Mucosa of descending colon (tissue), 3 donors: ENCODE results near the gene OPTC. TPM values are rescaled to one million over a fixed set of nuclear protein-coding genes. Genes with fewer than 3 reads are reported as not detected.
A peak's percentile ranks its signal among the peaks of the same experiment; 100 is the strongest.

Experiments
- ATAC-seq: fragments of 200-7000 bp; cut with Tn5 transposase; one replicate; pipeline ENCODE4 v1.9.1; 2020; ENCODE audit warnings: mild to moderate bottlenecking, moderate library complexity
- DNase-seq, 3 donors: peaks; one replicate each; pipeline ENCODE4 v3.0.0-alpha.2; 2020
- H3K36me3 ChIP-seq: fragments of 200-600 bp; one replicate; pipeline ENCODE4 v1.8.0; 2021; ENCODE audit warnings: low read depth, mild to moderate bottlenecking
- H3K4me1 ChIP-seq: fragments of 200-600 bp; one replicate; pipeline ENCODE4 v1.8.0; 2021; ENCODE audit warnings: low read depth, mild to moderate bottlenecking
- H3K4me3 ChIP-seq: fragments of 200-600 bp; one replicate; pipeline ENCODE4 v1.8.0; 2021; ENCODE audit warnings: mild to moderate bottlenecking
- H3K9me3 ChIP-seq: fragments of 200-600 bp; one replicate; pipeline ENCODE4 v1.8.0; 2021; ENCODE audit warnings: mild to moderate bottlenecking
- intact Hi-C, 2 donors: fragments of 100-400 bp; cut with DNase I in 1 of 2; cut with micrococcal nuclease in 1 of 2; formaldehyde crosslinking; loops; one replicate each; pipeline versions ENCODE4 v1.11.0 to v1.11.1; 2022; cut with DNase I, micrococcal nuclease
- total RNA-seq, 3 donors: library from RNA; stranded (reverse); fragmentation: NEBNext Ultra II Directional in 2 of 3; extraction: Animal tissue kit (Norgen Biotek cat#: 25700) in 2 of 3; gene quantifications; one replicate each; pipeline versions ENCODE4 v1.2.1 to v1.2.4, GENCODE V29; 2021 to 2023
- TF ChIP-seq, protein P1 (sequence below): fragments of 200-600 bp; IDR thresholded peaks from one replicate; pipeline ENCODE4 v1.8.0; 2022; ENCODE audit warnings: antibody characterized with exemption, mild to moderate bottlenecking
- donor health status: DM: no; HTN: no; CAD: no; lungs with moderate emphysema.
- donor health status: DM: no; HTN: no; CAD: no.
- donor health status: DM: no; HTN: yes; CAD: no.

Gene OPTC
- total RNA-seq, 3 donors from 2014 or later: not detected

- Histone ChIP-seq H3K36me3 (no peaks in the 10 kb centered on the region), H3K4me1 (no peaks in the 10 kb centered on the region), H3K4me3 (no peak overlapping the region), H3K9me3 (no peaks in the 10 kb centered on the region)
- no peak for ATAC-seq
- intact Hi-C loops: loop anchor here (5.0 to 10.0 kb wide), 2 partner anchors 135 to 202 kb away; no protein-coding TSS in a partner anchor
- no peak for DNase-seq
- TF ChIP-seq, protein P1, sequence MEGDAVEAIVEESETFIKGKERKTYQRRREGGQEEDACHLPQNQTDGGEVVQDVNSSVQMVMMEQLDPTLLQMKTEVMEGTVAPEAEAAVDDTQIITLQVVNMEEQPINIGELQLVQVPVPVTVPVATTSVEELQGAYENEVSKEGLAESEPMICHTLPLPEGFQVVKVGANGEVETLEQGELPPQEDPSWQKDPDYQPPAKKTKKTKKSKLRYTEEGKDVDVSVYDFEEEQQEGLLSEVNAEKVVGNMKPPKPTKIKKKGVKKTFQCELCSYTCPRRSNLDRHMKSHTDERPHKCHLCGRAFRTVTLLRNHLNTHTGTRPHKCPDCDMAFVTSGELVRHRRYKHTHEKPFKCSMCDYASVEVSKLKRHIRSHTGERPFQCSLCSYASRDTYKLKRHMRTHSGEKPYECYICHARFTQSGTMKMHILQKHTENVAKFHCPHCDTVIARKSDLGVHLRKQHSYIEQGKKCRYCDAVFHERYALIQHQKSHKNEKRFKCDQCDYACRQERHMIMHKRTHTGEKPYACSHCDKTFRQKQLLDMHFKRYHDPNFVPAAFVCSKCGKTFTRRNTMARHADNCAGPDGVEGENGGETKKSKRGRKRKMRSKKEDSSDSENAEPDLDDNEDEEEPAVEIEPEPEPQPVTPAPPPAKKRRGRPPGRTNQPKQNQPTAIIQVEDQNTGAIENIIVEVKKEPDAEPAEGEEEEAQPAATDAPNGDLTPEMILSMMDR: no peak
These were observed 6.3 kb downstream of the OPTC start for GRCh38 chr1:203500279-203500678.

GRCh38 chr1:203503836-203504235 lies 9.9 kb downstream of the OPTC start:
- H3K4me1 ChIP-seq: no peaks in the 10 kb centered on the region
- intact Hi-C loops: loop anchor here (5.0 to 10.0 kb wide), 2 partner anchors 131 to 198 kb away; no protein-coding TSS in a partner anchor

GRCh38 chr1:203504400-203505250 lies 10.7 kb downstream of the OPTC start:
- intact Hi-C loops: loop anchor here (5.0 to 10.0 kb wide), 2 partner anchors 130 to 198 kb away; no protein-coding TSS in a partner anchor
- TF ChIP-seq, protein P1: peak; percentile 62
- ATAC-seq (peak; percentile 90), DNase-seq (peak in 2 of 3 donors; percentile 73 to 93)
- Histone ChIP-seq H3K4me1 (no peaks in the 10 kb centered on the region), H3K36me3 (no peaks in the 10 kb centered on the region), H3K4me3 (no peak overlapping the region), H3K9me3 (no peaks in the 10 kb centered on the region)

More at GRCh38 chr1:203503836-203504235, 9.9 kb downstream of the OPTC start:
- Histone ChIP-seq H3K36me3 (no peaks in the 10 kb centered on the region), H3K4me3 (no peak overlapping the region), H3K9me3 (no peaks in the 10 kb centered on the region)
- TF ChIP-seq, protein P1: no peak
- DNase-seq (no peak), ATAC-seq (no peak)

GRCh38 chr1:203505526-203506204 lies 11.7 kb downstream of the OPTC start:
- H3K36me3 ChIP-seq: no peaks in the 10 kb centered on the region
- ATAC-seq (no peak), DNase-seq (no peak)
- H3K9me3 ChIP-seq: no peaks in the 10 kb centered on the region
- no peak overlapping the region for H3K4me3 ChIP-seq
- intact Hi-C loops: loop anchor here in 1 of 2 donors (10.0 kb wide), 1 partner anchor 129 kb away; no protein-coding TSS in a partner anchor
- no peaks in the 10 kb centered on the region for H3K4me1 ChIP-seq
- TF ChIP-seq, protein P1: no peak

DNA sequence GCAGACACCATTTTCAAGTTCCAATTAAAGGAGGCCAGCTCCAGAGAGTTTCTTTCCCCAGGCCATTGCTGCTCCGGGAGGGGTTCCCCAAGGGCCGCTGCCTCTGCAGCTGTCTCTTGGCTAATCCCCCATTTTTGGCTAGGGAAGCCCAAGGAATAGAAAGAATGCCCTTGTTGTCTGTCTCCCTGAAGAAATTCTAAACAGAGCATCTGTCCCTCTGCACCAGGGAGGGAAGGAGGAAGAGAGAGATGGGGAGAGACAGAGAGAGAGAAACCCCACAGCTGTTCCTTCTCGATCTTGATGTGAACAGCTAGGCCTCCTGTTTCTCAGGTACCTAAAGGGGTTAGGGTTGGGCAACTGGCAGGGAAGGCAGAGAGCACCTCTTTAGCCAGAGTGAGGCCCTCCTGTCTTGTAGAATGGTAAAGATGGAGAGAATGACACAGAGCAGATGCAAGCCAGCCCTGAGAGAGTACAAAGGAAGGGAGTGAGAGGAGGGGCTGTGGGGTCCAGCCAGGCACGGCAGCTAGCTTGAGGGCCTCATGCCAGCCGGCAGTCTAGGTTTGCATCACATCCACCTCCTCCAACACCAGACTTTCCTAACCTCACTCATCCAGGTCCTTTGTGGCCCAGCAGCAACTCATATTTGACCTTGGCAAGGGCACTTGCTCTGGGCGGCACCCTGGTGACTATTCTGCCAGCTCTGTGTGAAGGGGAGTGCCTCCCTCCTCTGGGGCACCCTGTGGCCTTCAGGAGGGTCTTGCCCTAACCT lies 13.1 kb downstream of the OPTC start:
- H3K4me1 ChIP-seq: no peaks in the 10 kb centered on the region
- no peak for DNase-seq
- ATAC-seq: no peak
- no peak overlapping the region for H3K4me3 ChIP-seq
- no peaks in the 10 kb centered on the region for H3K9me3 ChIP-seq
- TF ChIP-seq, protein P1: no peak
- H3K36me3 ChIP-seq: no peaks in the 10 kb centered on the region
- intact Hi-C loops: loop anchor here in 1 of 2 donors (10.0 kb wide), 1 partner anchor 128 kb away; no protein-coding TSS in a partner anchor
